ELF-1 (cell line): ENCODE data around the gene MYBPC1.
"Not testable (repeated sequence)": the region's sequence is repeated elsewhere in the genome, so short reads cannot be mapped to it uniquely, and the experiment has no call there.

Source experiments
- DNase-seq: peaks from one replicate; pipeline ENCODE4 v3.0.0-alpha.2; 2016; ENCODE audit warnings: low read depth, low spot score

The MYBPC1 gene

DNA sequence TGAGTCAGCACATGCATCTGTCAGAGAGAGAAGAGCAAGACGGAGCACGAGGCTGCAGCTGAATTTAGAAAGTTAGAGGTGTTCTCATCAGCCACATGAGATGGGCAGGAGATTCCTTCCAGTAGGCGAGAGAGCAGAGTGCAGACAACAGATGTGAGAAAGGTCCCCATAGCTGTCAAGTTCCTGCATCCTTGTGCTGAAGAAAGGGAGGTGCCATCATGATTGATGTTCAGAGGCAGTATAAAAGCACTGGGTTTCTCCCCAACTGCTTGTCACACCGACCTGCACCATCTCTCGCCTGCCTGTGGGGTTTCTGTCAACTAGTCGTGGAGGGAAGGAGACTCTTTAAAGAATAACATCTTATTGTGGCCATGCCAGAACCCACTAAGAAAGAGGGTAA lies at the start of gene MYBPC1:
Gene MYBPC1 (plus strand): TSS at position 272 of the 400 bp plus-strand sequence. CDS start 100 bp downstream, at position 372.
- DNase-seq: peak; percentile 62

GRCh38 chr12:101551362-101552114 lies 43.2 kb upstream of the MYBPC1 start:
- no peak for DNase-seq

- no peak for DNase-seq
Observed at GRCh38 chr12:101552277-101552676, 42.5 kb upstream of the MYBPC1 start.

DNA sequence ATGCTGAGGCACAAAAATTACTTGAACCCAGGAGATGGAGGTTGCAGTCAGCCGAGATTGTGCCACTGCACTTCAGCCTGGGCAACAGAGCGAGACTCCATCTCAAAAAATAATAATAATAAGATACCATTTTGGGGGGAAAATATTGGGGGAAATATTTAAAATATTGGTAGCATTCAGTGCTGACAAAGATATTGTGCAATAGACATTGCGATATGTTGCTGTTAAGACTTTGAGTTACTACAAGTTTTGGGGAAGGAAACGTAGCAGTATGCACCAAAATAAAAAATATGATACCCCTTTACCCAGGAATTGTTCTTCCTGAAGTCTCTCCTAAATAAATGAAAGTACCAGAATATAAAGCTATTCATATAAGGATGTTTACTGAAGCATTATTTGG lies 37.7 kb upstream of the MYBPC1 start:
- no peak for DNase-seq

DNA sequence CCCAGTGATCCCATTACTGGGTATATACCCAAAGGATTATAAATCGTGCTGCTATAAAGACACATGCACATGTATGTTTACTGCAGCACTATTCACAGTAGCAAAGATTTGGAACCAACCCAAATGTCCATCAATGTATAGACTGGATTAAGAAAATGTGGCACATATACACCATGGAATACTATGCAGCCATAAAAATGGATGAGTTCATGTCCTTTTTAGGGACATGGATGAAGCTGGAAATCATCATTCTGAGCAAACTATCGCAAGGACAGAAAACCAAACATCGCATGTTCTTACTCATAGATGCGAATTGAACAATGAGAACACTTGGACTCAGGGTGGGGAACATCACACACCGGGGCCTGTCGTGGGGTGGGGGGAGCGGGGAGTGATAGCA lies 36.0 kb upstream of the MYBPC1 start:
- not testable (repeated sequence) for DNase-seq

- DNase-seq: no peak
Observed at GRCh38 chr12:101563212-101563611, 31.6 kb upstream of the MYBPC1 start.

- no peak for DNase-seq
Observed at GRCh38 chr12:101564912-101565311, 29.9 kb upstream of the MYBPC1 start.

- DNase-seq: peak; percentile 36
Observed at GRCh38 chr12:101566318-101566717, 28.5 kb upstream of the MYBPC1 start.

DNA sequence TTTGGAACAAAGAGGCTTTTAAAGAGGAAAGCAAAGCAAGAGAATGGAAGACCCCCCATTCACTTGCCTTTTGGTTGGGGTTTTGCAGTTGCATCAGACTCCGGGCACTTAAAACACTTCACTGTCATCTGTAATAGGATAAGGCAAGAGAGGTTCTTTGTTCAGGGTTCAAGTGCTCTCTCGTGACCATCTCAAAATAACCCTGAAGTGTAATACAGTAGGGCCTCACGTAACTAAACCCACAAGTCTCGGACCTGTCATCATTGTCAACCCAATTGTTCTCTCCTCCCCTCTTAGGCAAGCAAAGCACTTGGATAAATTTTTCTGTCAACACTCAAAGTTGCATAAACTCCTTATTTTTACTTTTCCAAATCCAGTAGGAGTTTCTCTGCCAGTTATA lies 26.9 kb upstream of the MYBPC1 start:
- DNase-seq: no peak

DNA sequence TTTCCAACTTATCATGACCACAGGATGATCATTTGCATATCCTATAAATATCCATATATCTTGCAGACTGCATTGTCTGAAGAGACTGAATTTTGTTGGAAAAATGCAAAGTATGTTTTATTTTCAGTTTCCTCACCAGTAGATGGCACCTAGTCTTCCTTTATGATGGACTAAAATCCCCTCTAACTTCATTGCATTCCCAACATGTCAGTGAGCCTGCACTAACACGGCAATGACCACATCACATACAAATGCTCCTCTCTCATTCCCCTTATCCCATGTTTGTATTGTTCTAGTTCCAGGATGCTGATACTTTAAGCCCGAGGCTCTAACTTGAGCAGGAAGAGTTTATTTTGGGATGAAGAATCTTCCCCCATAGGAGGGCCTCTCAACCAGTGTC lies 24.7 kb upstream of the MYBPC1 start:
- DNase-seq: no peak

GRCh38 chr12:101571105-101571504 lies 23.7 kb upstream of the MYBPC1 start:
- DNase-seq: no peak

GRCh38 chr12:101573743-101574142 lies 21.0 kb upstream of the MYBPC1 start:
- DNase-seq: no peak

GRCh38 chr12:101578417-101578816 lies 16.4 kb upstream of the MYBPC1 start:
- DNase-seq: no peak

GRCh38 chr12:101581190-101581589 lies 13.6 kb upstream of the MYBPC1 start:
- DNase-seq: no peak

DNA sequence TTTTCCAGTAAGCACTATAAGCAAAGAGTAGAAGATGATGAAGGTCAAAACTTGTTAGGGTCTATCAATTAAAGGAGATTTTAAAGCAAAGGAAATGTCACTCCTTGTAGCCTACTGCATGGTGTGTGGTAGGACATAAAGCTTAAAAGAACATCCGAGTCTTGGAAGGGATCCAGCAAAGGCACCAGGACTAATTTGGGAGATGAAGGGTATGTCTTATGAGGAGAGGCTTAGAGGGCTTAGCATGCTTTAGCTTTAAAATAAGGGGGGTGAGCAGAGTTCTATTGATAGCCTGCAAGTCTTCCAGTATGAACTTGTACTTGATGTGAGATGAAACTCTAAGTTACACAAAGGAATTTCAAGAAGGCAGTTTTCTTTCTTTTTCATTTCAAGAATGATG lies 11.8 kb upstream of the MYBPC1 start:
- DNase-seq: no peak

GRCh38 chr12:101590383-101590782 lies 4.4 kb upstream of the MYBPC1 start:
- DNase-seq: no peak

- DNase-seq: no peak
Observed at GRCh38 chr12:101591781-101592180, 3.0 kb upstream of the MYBPC1 start.

- no peak for DNase-seq
Observed at GRCh38 chr12:101592448-101592847, 2.3 kb upstream of the MYBPC1 start.

- DNase-seq: no peak
Observed at GRCh38 chr12:101592921-101593320, 1.9 kb upstream of the MYBPC1 start.

GRCh38 chr12:101596172-101596571 lies 1.4 kb downstream of the MYBPC1 start:
- DNase-seq: no peak

GRCh38 chr12:101597164-101597563 lies 2.4 kb downstream of the MYBPC1 start:
- DNase-seq: peak; percentile 2

DNA sequence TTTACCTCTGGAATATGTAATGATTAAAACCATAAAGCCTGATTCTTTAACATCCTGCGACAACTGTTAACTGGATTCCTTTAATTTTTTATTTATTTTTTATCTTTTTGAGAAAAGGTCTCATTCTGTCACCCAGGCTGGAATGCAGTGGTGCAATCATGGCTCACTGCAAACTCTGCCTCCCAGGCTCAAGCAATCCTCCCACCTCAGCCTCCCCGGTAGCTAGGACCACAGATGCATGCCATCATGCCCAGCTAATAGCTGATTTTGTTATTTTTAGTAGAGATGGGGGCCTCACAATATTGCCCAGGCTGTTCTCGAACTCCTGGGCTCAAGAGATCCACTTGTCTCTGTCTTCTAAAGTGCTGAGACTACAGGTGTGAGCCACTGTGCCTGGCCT lies 3.7 kb downstream of the MYBPC1 start:
- DNase-seq: no peak

DNA sequence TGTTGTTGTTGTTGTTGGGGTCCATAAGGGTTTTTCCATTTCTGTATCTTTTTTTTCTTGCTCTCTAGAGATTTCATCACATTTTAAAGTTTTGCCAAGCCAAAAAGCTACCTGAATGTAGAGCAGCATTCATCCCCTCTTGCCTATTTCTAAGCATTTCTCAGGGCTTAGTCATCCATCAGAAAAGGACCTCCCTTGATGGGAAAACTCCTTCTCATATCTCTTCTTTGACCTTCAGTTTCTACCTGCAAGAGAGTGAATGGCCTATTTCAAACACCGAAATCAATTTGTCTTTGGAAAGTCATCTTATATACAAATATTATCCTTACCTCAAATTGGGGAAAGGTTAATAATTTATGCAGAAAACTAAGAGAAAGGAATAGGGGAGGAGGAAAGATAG lies 4.5 kb downstream of the MYBPC1 start:
- no peak for DNase-seq
